WTC11 (cell line): Measurements from ENCODE around the gene ZNF440. TPM values are rescaled to one million over a fixed set of nuclear protein-coding genes. Genes with fewer than 3 reads are reported as not detected.

ENCODE experiments used
- ATAC-seq: fragments of 200-7000 bp; cut with Tn5 transposase; 2 replicates; pipeline ENCODE4 v1.10.0; 2021; ENCODE audit warnings: mild to moderate bottlenecking, moderate library complexity
- CTCF ChIA-PET: fragments of 300-600 bp; sonication (Branson Sonifier 250); formaldehyde crosslinking; loops from one replicate; lab custom pipeline; 2021; ENCODE audit warnings: antibody characterized with exemption; lab: Charles Lee
- POLR2A ChIA-PET: fragments of 350-600 bp; sonication (Branson Sonifier 250); formaldehyde crosslinking; loops from one replicate; lab custom pipeline; 2021; ENCODE audit warnings: antibody characterized with exemption; lab: Charles Lee
- DNase-seq: peaks from one replicate; pipeline ENCODE4 v3.0.0; 2021; ENCODE audit warnings: low spot score
- H3K27ac Mint-ChIP-seq: 2 replicates; pipeline ENCODE4 v1.8.0; 2021; ENCODE audit warnings: mixed read lengths
- H3K27me3 Mint-ChIP-seq: 2 replicates; pipeline ENCODE4 v1.8.0; 2021; ENCODE audit warnings: low read depth, mild to moderate bottlenecking, moderate library complexity, mixed read lengths
- H3K36me3 Mint-ChIP-seq: 2 replicates; pipeline ENCODE4 v1.8.0; 2021; ENCODE audit warnings: mixed read lengths
- H3K4me1 Mint-ChIP-seq: 2 replicates; pipeline ENCODE4 v1.8.0; 2022; ENCODE audit warnings: mixed read lengths
- H3K4me3 Mint-ChIP-seq: 2 replicates; pipeline ENCODE4 v1.8.0; 2021; ENCODE audit warnings: mild to moderate bottlenecking, moderate library complexity, mixed read lengths
- H3K9me3 Mint-ChIP-seq: 2 replicates; pipeline ENCODE4 v1.8.0; 2021; ENCODE audit warnings: mixed read lengths
- CREM ChIP-seq: sonication (generic); formaldehyde crosslinking; IDR thresholded peaks from 2 replicates; pipeline ENCODE4 v1.8.1; 2022; ENCODE audit warnings: mild to moderate bottlenecking, missing genetic modification reagents, moderate library complexity
- EMX1 ChIP-seq: fragments of 250-450 bp; sonication (Bioruptor Pico); IDR thresholded peaks from 2 replicates; pipeline ENCODE4 v1.8.0; 2021; ENCODE audit warnings: mild to moderate bottlenecking
- ESRRA ChIP-seq: sonication (generic); formaldehyde crosslinking; IDR thresholded peaks from 2 replicates; pipeline ENCODE4 v1.8.1; 2022; ENCODE audit warnings: mild to moderate bottlenecking, missing genetic modification reagents, borderline replicate concordance
- KAT7 ChIP-seq: sonication (generic); formaldehyde crosslinking; IDR thresholded peaks from 2 replicates; pipeline ENCODE4 v1.8.1; 2023; ENCODE audit warnings: missing genetic modification reagents, mild to moderate bottlenecking, borderline replicate concordance
- SMAD4 ChIP-seq: sonication (generic); formaldehyde crosslinking; IDR thresholded peaks from 2 replicates; pipeline ENCODE4 v1.8.0; 2022; ENCODE audit warnings: mild to moderate bottlenecking, missing genetic modification reagents
- TEAD4 ChIP-seq: sonication (generic); formaldehyde crosslinking; IDR thresholded peaks from 2 replicates; pipeline ENCODE4 v1.8.0; 2022; ENCODE audit warnings: mild to moderate bottlenecking, missing genetic modification reagents
- TP53 ChIP-seq: sonication (generic); formaldehyde crosslinking; IDR thresholded peaks from 2 replicates; pipeline ENCODE4 v1.8.1; 2023; ENCODE audit warnings: mild to moderate bottlenecking, missing genetic modification reagents
- ZBTB21 ChIP-seq: sonication (generic); formaldehyde crosslinking; IDR thresholded peaks from 2 replicates; pipeline ENCODE4 v1.8.1; 2023; ENCODE audit warnings: mild to moderate bottlenecking, missing genetic modification reagents, borderline replicate concordance
- ZNF219 ChIP-seq: sonication (generic); formaldehyde crosslinking; IDR thresholded peaks from 2 replicates; pipeline ENCODE4 v1.8.0; 2023; ENCODE audit warnings: missing genetic modification reagents, mild to moderate bottlenecking, borderline replicate concordance
- ZNF281 ChIP-seq: sonication (generic); formaldehyde crosslinking; IDR thresholded peaks from 2 replicates; pipeline ENCODE4 v1.8.0; 2023; ENCODE audit warnings: mild to moderate bottlenecking, missing genetic modification reagents
- ZNF512 ChIP-seq: sonication (generic); formaldehyde crosslinking; IDR thresholded peaks from 2 replicates; pipeline ENCODE4 v1.8.1; 2022; ENCODE audit warnings: missing genetic modification reagents, borderline replicate concordance
- ZNF532 ChIP-seq: fragments of 250-450 bp; sonication (Bioruptor Pico); IDR thresholded peaks from 2 replicates; pipeline ENCODE4 v1.9.0; 2021; ENCODE audit warnings: mild to moderate bottlenecking, borderline replicate concordance
- ZNF671 ChIP-seq: fragments of 250-450 bp; sonication (Bioruptor Pico); IDR thresholded peaks from 2 replicates; pipeline ENCODE4 v1.8.0; 2021; ENCODE audit warnings: mild to moderate bottlenecking
- total RNA-seq: library from RNA; stranded (reverse); gene quantifications from 3 replicates; pipeline ENCODE4 v1.2.3, GENCODE V29; 2021
- TF ChIP-seq, protein P1 (sequence below): sonication (generic); formaldehyde crosslinking; IDR thresholded peaks from 2 replicates; pipeline ENCODE4 v1.8.1; 2022; ENCODE audit warnings: low read depth, missing genetic modification reagents, borderline replicate concordance
- TF ChIP-seq, protein P2 (sequence below): sonication (generic); formaldehyde crosslinking; IDR thresholded peaks from 2 replicates; pipeline ENCODE4 v1.8.0; 2023; ENCODE audit warnings: missing genetic modification reagents
- TF ChIP-seq, protein P3 (sequence below): fragments of 250-450 bp; sonication (Bioruptor Pico); IDR thresholded peaks from 2 replicates; pipeline ENCODE4 v1.9.0; 2021; ENCODE audit warnings: mild to moderate bottlenecking

Gene ZNF440
- total RNA-seq, 1 experiment from 2014 or later, result 16.4 TPM

DNA sequence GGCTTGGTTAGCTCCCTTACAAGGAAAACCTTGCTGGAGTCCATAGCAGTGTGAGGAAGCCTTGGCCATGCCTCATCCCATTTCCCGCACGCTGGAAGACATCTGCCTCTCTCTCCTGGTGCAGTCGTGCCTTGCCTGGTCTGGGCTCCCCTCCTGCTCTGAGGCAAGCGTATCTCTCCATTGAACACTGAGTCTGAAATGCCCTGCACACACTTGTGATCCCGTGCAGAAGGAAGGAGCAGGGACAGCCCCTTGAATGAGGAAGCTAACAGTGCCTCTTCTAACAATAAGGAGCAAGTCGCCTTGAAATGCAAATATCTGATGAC, 407 bp upstream of the ZNF440 start:
- ATAC-seq (peak; percentile 28), DNase-seq (no peak)
- ChIA-PET CTCF (interaction anchor here (1.0 to 6.6 kb wide), 4 partner anchors 15 to 154 kb away, joined by 4 to 100 read pairs (median 4); partner anchors contain the start of gene ZNF491), POLR2A (interaction anchor here (0.5 to 1.3 kb wide), 3 partner anchors 16 to 47 kb away, joined by 3 to 4 read pairs (median 4); no protein-coding TSS in a partner anchor)
- peak overlapping the region; percentile 90 for H3K4me3 Mint-ChIP-seq
- peaks cover 18% of the 10 kb centered on the region for H3K4me1 Mint-ChIP-seq
- peaks cover 4% of the 10 kb centered on the region; the same call in 1 of the 2 replicates for H3K9me3 Mint-ChIP-seq
- H3K27me3 Mint-ChIP-seq, result peaks cover 56% of the 10 kb centered on the region
- H3K36me3 Mint-ChIP-seq, result no peaks in the 10 kb centered on the region; the same call in 1 of the 2 replicates
- TF ChIP-seq SMAD4 (CRISPR knock-in tag) (no peak), KAT7 (CRISPR knock-in tag) (0 out of 2 replicates have a peak, but pooled peaks have one; percentile 25)
- H3K27ac Mint-ChIP-seq, result peak overlapping the region; percentile 28; the same call in 1 of the 2 replicates

- Mint-ChIP-seq H3K4me1 (peaks cover 18% of the 10 kb centered on the region), H3K9me3 (no peaks in the 10 kb centered on the region), H3K27me3 (peaks cover 52% of the 10 kb centered on the region), H3K4me3 (peak overlapping the region; percentile 90)
- DNase-seq (no peak), ATAC-seq (peak; percentile 17)
- CTCF ChIA-PET, result interaction anchor here (0.6 to 6.6 kb wide), 5 partner anchors 16 to 173 kb away, joined by 3 to 100 read pairs (median 3); partner anchors contain the start of gene ZNF491
- no peak for TF ChIP-seq TP53 (CRISPR knock-in tag)
- no peak for TF ChIP-seq ZNF512
- no peak for TF ChIP-seq ZNF671 (CRISPR knock-in tag)
- no peak for TF ChIP-seq ZBTB21 (CRISPR knock-in tag)
- TF ChIP-seq, protein P1, sequence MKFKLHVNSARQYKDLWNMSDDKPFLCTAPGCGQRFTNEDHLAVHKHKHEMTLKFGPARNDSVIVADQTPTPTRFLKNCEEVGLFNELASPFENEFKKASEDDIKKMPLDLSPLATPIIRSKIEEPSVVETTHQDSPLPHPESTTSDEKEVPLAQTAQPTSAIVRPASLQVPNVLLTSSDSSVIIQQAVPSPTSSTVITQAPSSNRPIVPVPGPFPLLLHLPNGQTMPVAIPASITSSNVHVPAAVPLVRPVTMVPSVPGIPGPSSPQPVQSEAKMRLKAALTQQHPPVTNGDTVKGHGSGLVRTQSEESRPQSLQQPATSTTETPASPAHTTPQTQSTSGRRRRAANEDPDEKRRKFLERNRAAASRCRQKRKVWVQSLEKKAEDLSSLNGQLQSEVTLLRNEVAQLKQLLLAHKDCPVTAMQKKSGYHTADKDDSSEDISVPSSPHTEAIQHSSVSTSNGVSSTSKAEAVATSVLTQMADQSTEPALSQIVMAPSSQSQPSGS (CRISPR knock-in tag), result no peak
- TF ChIP-seq, protein P2, sequence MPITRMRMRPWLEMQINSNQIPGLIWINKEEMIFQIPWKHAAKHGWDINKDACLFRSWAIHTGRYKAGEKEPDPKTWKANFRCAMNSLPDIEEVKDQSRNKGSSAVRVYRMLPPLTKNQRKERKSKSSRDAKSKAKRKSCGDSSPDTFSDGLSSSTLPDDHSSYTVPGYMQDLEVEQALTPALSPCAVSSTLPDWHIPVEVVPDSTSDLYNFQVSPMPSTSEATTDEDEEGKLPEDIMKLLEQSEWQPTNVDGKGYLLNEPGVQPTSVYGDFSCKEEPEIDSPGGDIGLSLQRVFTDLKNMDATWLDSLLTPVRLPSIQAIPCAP (CRISPR knock-in tag), result no peak
- TF ChIP-seq ZNF219, result no peak
- no peak for TF ChIP-seq ESRRA (CRISPR knock-in tag)
- no peak for TF ChIP-seq TEAD4 (CRISPR knock-in tag)
- TF ChIP-seq CREM (CRISPR knock-in tag), result no peak
- no peak for TF ChIP-seq EMX1 (CRISPR knock-in tag)
- TF ChIP-seq, protein P3, sequence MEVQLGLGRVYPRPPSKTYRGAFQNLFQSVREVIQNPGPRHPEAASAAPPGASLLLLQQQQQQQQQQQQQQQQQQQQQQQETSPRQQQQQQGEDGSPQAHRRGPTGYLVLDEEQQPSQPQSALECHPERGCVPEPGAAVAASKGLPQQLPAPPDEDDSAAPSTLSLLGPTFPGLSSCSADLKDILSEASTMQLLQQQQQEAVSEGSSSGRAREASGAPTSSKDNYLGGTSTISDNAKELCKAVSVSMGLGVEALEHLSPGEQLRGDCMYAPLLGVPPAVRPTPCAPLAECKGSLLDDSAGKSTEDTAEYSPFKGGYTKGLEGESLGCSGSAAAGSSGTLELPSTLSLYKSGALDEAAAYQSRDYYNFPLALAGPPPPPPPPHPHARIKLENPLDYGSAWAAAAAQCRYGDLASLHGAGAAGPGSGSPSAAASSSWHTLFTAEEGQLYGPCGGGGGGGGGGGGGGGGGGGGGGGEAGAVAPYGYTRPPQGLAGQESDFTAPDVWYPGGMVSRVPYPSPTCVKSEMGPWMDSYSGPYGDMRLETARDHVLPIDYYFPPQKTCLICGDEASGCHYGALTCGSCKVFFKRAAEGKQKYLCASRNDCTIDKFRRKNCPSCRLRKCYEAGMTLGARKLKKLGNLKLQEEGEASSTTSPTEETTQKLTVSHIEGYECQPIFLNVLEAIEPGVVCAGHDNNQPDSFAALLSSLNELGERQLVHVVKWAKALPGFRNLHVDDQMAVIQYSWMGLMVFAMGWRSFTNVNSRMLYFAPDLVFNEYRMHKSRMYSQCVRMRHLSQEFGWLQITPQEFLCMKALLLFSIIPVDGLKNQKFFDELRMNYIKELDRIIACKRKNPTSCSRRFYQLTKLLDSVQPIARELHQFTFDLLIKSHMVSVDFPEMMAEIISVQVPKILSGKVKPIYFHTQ (CRISPR knock-in tag), result no peak
- TF ChIP-seq ZNF532 (CRISPR knock-in tag), result no peak
- no peak for TF ChIP-seq ZNF281 (CRISPR knock-in tag)
- TF ChIP-seq, all 79 proteins: peak for 0
- POLR2A ChIA-PET, result interaction anchor here (1.0 to 1.3 kb wide), 2 partner anchors 17 to 26 kb away, joined by 3 to 4 read pairs; no protein-coding TSS in a partner anchor
- no peak overlapping the region for H3K27ac Mint-ChIP-seq
- no peaks in the 10 kb centered on the region for H3K36me3 Mint-ChIP-seq
Measured at GRCh38 chr19:11814700-11815035, 595 bp downstream of the ZNF440 start.
